Measurements from ENCODE around the gene ST3GAL4. TPM values are rescaled to one million over a fixed set of nuclear protein-coding genes. Genes with fewer than 3 reads are reported as not detected.

Gene ST3GAL4
- total RNA-seq, 1 donor from 2014 or later, result 61.4 TPM

DNA sequence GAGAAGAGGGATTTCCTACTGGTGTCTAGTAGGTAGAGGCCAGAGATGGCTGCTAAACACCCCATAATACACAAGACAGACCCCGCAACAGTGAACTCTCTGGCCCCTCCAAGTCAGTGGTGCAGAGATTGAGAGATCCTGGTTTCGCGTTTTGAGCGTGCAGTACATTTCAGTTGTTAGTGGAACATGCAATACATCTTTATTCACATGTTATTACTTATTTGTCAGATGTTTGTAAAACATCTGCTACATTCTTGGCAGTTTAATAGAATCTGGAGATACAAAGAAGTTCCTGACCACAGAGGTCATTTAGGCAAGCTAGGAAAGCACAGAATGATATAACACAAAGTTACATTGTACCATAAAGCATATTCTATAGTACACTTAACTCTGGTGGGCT lies 41.5 kb downstream of the ST3GAL4 start:
- intact Hi-C loops (cut with DNase I), result no loop called here
- Histone ChIP-seq H3K9me3 (no peaks in the 10 kb centered on the region), H3K4me1 (no peaks in the 10 kb centered on the region), H3K4me3 (no peak overlapping the region), H3K27me3 (no peaks in the 10 kb centered on the region), H3K27ac (no peak overlapping the region), H3K36me3 (no peaks in the 10 kb centered on the region)
- TF ChIP-seq, protein P1, sequence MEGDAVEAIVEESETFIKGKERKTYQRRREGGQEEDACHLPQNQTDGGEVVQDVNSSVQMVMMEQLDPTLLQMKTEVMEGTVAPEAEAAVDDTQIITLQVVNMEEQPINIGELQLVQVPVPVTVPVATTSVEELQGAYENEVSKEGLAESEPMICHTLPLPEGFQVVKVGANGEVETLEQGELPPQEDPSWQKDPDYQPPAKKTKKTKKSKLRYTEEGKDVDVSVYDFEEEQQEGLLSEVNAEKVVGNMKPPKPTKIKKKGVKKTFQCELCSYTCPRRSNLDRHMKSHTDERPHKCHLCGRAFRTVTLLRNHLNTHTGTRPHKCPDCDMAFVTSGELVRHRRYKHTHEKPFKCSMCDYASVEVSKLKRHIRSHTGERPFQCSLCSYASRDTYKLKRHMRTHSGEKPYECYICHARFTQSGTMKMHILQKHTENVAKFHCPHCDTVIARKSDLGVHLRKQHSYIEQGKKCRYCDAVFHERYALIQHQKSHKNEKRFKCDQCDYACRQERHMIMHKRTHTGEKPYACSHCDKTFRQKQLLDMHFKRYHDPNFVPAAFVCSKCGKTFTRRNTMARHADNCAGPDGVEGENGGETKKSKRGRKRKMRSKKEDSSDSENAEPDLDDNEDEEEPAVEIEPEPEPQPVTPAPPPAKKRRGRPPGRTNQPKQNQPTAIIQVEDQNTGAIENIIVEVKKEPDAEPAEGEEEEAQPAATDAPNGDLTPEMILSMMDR (IDR thresholded peaks at IDR 0.05), result no peak
- DNase-seq (ENCODE audit: low spot score in 2 of 2), result no peak

DNA sequence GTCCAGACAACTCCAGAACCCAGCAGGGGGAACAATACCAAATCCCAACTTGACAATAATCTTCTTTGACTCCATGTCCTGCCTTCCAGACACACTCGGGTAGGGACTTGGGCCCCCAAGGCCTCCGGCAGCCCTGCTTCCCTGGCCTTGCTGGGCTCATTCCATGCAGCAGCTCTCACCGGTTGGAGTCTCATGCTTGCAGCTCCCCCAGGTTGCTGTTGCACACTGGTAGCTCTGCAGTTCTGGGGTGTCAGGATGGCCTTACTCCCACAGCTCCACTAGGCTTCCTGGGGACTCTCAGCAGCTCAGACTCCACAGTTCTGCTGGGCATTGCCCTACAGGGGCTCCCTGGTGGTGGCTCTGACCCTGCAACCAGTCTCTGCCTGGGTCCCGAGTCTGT lies 42.8 kb downstream of the ST3GAL4 start:
- H3K9me3 ChIP-seq, result no peaks in the 10 kb centered on the region
- intact Hi-C loops (cut with DNase I), result no loop called here
- TF ChIP-seq, protein P1 (IDR thresholded peaks at IDR 0.05), result no peak
- H3K36me3 ChIP-seq, result no peaks in the 10 kb centered on the region
- H3K4me1 ChIP-seq, result no peaks in the 10 kb centered on the region
- no peak overlapping the region for H3K4me3 ChIP-seq
- no peak for DNase-seq (ENCODE audit: low spot score in 2 of 2)
- no peak overlapping the region for H3K27ac ChIP-seq
- no peaks in the 10 kb centered on the region for H3K27me3 ChIP-seq

DNA sequence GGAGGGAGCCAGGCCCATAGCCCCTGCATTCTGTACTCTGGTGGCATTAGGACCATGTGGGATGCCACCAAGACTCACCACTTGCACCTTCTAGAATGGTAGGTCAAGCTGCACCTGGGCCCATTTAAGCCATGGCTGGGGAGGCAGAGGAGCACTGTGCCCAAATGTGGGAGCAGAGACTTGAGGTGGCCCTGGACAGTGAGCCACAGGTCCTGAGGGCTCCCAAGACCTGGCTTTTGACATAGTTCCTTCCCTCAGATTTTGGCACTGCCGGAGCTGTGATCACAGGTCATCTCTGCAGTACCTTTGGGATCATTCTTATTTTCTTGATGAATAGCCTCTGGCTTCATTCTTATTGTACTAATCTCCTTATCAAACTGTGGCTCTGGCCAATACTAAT lies 43.2 kb downstream of the ST3GAL4 start:
- no peak overlapping the region for H3K27ac ChIP-seq
- no peaks in the 10 kb centered on the region for H3K36me3 ChIP-seq
- H3K9me3 ChIP-seq, result no peaks in the 10 kb centered on the region
- no peak overlapping the region for H3K4me3 ChIP-seq
- DNase-seq (ENCODE audit: low spot score in 2 of 2), result no peak
- no peaks in the 10 kb centered on the region for H3K27me3 ChIP-seq
- no peaks in the 10 kb centered on the region for H3K4me1 ChIP-seq
- TF ChIP-seq, protein P1 (IDR thresholded peaks at IDR 0.05), result no peak
- intact Hi-C loops (cut with DNase I), result no loop called here

DNA sequence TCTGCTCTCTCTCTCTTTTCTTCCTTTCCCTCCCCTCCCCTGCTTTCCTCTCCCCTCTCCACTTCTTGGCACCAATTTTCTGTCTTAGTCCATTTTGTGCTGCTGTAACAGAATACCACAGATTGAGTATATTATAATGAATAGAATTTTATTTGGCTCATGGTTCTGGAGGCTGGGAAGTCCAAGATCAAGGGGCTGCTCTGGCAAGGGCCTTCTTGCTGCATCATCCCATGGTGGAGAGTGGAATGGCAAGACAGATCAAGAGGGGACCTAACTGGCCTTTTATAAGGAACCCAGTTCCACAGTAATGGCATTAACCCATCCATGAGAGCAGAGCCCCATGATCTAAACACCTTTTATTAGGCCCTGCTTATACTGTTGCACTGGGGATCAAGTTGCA lies 44.5 kb downstream of the ST3GAL4 start:
- TF ChIP-seq, protein P1 (IDR thresholded peaks at IDR 0.05), result no peak
- H3K27ac ChIP-seq, result no peak overlapping the region
- H3K9me3 ChIP-seq, result no peaks in the 10 kb centered on the region
- no peaks in the 10 kb centered on the region for H3K36me3 ChIP-seq
- intact Hi-C loops (cut with DNase I), result no loop called here
- H3K4me1 ChIP-seq, result no peaks in the 10 kb centered on the region
- no peak overlapping the region for H3K4me3 ChIP-seq
- DNase-seq (ENCODE audit: low spot score in 2 of 2), result no peak
- no peaks in the 10 kb centered on the region for H3K27me3 ChIP-seq

DNA sequence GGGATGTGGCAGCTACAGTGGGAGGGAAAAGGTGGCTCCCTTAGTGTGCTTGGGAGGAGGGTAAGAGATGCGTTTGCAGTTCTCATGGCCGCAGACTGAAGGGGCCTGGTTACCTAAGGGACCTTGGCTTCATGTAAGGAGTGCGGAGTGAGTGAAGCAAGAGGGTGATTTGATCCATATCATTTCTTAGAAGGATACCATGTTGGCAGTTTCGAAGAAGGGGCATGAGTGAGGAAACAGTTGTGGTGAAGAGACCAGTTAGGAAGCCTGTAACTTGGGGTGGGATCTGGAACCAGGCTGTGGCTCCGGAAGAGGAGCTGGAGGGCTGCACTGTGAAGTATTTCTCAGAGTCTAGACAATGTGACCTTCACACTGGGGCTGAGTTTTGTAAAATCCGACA lies 45.0 kb downstream of the ST3GAL4 start:
- TF ChIP-seq, protein P1 (IDR thresholded peaks at IDR 0.05), result no peak
- no peak overlapping the region for H3K4me3 ChIP-seq
- H3K27me3 ChIP-seq, result no peaks in the 10 kb centered on the region
- DNase-seq (ENCODE audit: low spot score in 2 of 2), result no peak
- no peak overlapping the region for H3K27ac ChIP-seq
- no peaks in the 10 kb centered on the region for H3K36me3 ChIP-seq
- H3K4me1 ChIP-seq, result no peaks in the 10 kb centered on the region
- intact Hi-C loops (cut with DNase I), result no loop called here
- H3K9me3 ChIP-seq, result no peaks in the 10 kb centered on the region

DNA sequence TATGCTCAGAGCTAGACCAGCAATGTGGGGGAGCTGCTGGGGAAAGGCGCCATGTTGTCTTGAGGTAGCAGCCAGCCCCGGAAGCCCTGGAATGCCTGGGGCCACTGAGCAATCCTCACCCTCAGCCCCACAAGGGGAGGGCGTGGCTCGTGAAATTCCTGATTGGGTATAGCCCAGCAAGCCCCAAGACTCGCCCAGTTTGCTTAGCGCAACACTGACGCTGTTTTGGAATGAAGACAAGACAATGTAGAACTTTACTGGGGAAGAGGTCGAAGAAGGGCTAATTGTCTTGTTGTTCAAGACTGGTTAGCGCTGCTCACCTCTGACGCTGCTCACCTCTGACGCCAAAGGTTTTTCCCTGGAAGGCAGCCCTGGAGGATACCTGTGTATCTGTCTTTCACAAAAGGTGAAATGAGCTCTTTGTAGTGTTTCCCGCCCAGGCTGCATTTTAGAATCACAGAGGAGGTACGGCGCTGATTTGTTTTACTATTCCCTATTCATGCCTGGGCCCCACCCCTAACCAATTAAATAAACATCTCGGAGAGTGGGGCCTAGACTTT lies 47.6 kb downstream of the ST3GAL4 start:
- peaks cover 9 to 12% of the 10 kb centered on the region in 2 donors for H3K36me3 ChIP-seq
- no peaks in the 10 kb centered on the region for H3K4me1 ChIP-seq
- no peaks in the 10 kb centered on the region for H3K27me3 ChIP-seq
- no peak for DNase-seq (ENCODE audit: low spot score in 2 of 2)
- intact Hi-C loops (cut with DNase I), result no loop called here
- TF ChIP-seq, protein P1 (IDR thresholded peaks at IDR 0.05), result no peak
- no peak overlapping the region for H3K4me3 ChIP-seq
- no peaks in the 10 kb centered on the region for H3K9me3 ChIP-seq
- H3K27ac ChIP-seq, result no peak overlapping the region

Measured in ascending aorta (tissue), 2 donors.